ENCODE data around the gene WWOX. TPM values are rescaled to one million over a fixed set of nuclear protein-coding genes. Genes with fewer than 3 reads are reported as not detected.

WWOX gene
- polyA plus RNA-seq, 1 donor from 2014 or later, result 25.6 TPM

- Histone ChIP-seq H3K9ac (ENCODE audit: low read length) (no peak overlapping the region), H3K27ac (ENCODE audit: low read length) (no peak overlapping the region), H3K4me2 (ENCODE audit: low read length) (no peak overlapping the region)
These were observed 1085.1 kb downstream of the WWOX start for GRCh38 chr16:79184464-79185030.

GRCh38 chr16:79185711-79186110 lies 1086.3 kb downstream of the WWOX start:
- Histone ChIP-seq H3K9ac (ENCODE audit: low read length) (no peak overlapping the region), H3K4me2 (ENCODE audit: low read length) (no peak overlapping the region), H3K27ac (ENCODE audit: low read length) (no peak overlapping the region)

More at GRCh38 chr16:79184464-79185030, 1085.1 kb downstream of the WWOX start:
- Histone ChIP-seq H3K9me3 (ENCODE audit: low read length) (no peaks in the 10 kb centered on the region), H3K4me3 (ENCODE audit: low read length) (no peak overlapping the region), H3K27me3 (ENCODE audit: insufficient read depth, low read depth, low read length) (no peaks in the 10 kb centered on the region), H3K79me2 (replicated peaks; ENCODE audit: insufficient read depth, low read length) (no peaks in the 10 kb centered on the region), H3K36me3 (ENCODE audit: insufficient read depth, low read length) (no peaks in the 10 kb centered on the region), H4K20me1 (ENCODE audit: insufficient read depth) (no peaks in the 10 kb centered on the region), H2AFZ (ENCODE audit: low read depth, low read length) (no peak overlapping the region), H3F3A (ENCODE audit: insufficient read depth, low read length, poor library complexity, severe bottlenecking) (no peaks in the 10 kb centered on the region), H3K9me2 (ENCODE audit: insufficient read depth, low read length) (no peaks in the 10 kb centered on the region)
- TF ChIP-seq TAF1 (IDR thresholded peaks at IDR 0.05; ENCODE audit: low read depth), result no peak
- no peak for TF ChIP-seq EP300 (conservative IDR thresholded peaks at IDR 0.05; ENCODE audit: poor library complexity, severe bottlenecking)
- no peak for TF ChIP-seq CTCF (IDR thresholded peaks at IDR 0.05; ENCODE audit: poor library complexity, severe bottlenecking)
- no peak for TF ChIP-seq POLR2AphosphoS5 (IDR thresholded peaks at IDR 0.05)
- TF ChIP-seq REST (IDR thresholded peaks at IDR 0.05; ENCODE audit: borderline replicate concordance), result no peak
- no peak for TF ChIP-seq RAD21 (conservative IDR thresholded peaks at IDR 0.05)
- TF ChIP-seq SMC3 (conservative IDR thresholded peaks at IDR 0.05; ENCODE audit: poor library complexity), result no peak

More at GRCh38 chr16:79185711-79186110, 1086.3 kb downstream of the WWOX start:
- Histone ChIP-seq H4K20me1 (ENCODE audit: insufficient read depth) (no peaks in the 10 kb centered on the region), H3K27me3 (ENCODE audit: insufficient read depth, low read depth, low read length) (no peaks in the 10 kb centered on the region), H3K79me2 (replicated peaks; ENCODE audit: insufficient read depth, low read length) (no peaks in the 10 kb centered on the region), H3F3A (ENCODE audit: insufficient read depth, low read length, poor library complexity, severe bottlenecking) (no peaks in the 10 kb centered on the region), H3K4me3 (ENCODE audit: low read length) (no peak overlapping the region), H3K9me2 (ENCODE audit: insufficient read depth, low read length) (no peaks in the 10 kb centered on the region), H3K9me3 (ENCODE audit: low read length) (no peaks in the 10 kb centered on the region), H2AFZ (ENCODE audit: low read depth, low read length) (no peak overlapping the region), H3K36me3 (ENCODE audit: insufficient read depth, low read length) (no peaks in the 10 kb centered on the region)
- TF ChIP-seq TAF1 (IDR thresholded peaks at IDR 0.05; ENCODE audit: low read depth) (no peak), EZH2 (IDR thresholded peaks at IDR 0.05; ENCODE audit: borderline replicate concordance, insufficient read depth, low read length, poor library complexity, severe bottlenecking) (no peak), REST (IDR thresholded peaks at IDR 0.05; ENCODE audit: borderline replicate concordance) (no peak), SMC3 (conservative IDR thresholded peaks at IDR 0.05; ENCODE audit: poor library complexity) (no peak), MXI1 (conservative IDR thresholded peaks at IDR 0.05; ENCODE audit: poor library complexity, severe bottlenecking) (no peak), POLR2AphosphoS5 (IDR thresholded peaks at IDR 0.05) (no peak), RAD21 (conservative IDR thresholded peaks at IDR 0.05) (no peak), EP300 (conservative IDR thresholded peaks at IDR 0.05; ENCODE audit: poor library complexity, severe bottlenecking) (no peak)

Data from neural cell (in vitro differentiated cells).